Measurements from ENCODE around the gene DCX.

Gene DCX

GRCh38 chrX:111259559-111259958 lies 152.4 kb downstream of the DCX start:
- no peaks in the 10 kb centered on the region for H3K27me3 ChIP-seq (ENCODE audit: insufficient read depth, low read length, poor library complexity)
- no peak overlapping the region for H3K9ac ChIP-seq (ENCODE audit: low read depth, low read length)
- H3K9me3 ChIP-seq (ENCODE audit: insufficient read depth, low read length, severe bottlenecking), result no peaks in the 10 kb centered on the region
- H3K36me3 ChIP-seq (ENCODE audit: insufficient read depth, low read length), result no peaks in the 10 kb centered on the region
- no peak for DNase-seq
- TF ChIP-seq EZH2 (IDR thresholded peaks at IDR 0.05; ENCODE audit: borderline replicate concordance, low read depth, low read length, severe bottlenecking), result no peak
- no peak for TF ChIP-seq CTCF (IDR thresholded peaks at IDR 0.05; ENCODE audit: borderline replicate concordance, extremely low read depth, low read length, poor library complexity, severe bottlenecking)
- no peaks in the 10 kb centered on the region for H3K79me2 ChIP-seq (ENCODE audit: insufficient read depth, low read length)
- H4K20me1 ChIP-seq (ENCODE audit: insufficient read depth, low read length), result no peaks in the 10 kb centered on the region
- H3K27ac ChIP-seq (ENCODE audit: low read length), result no peak overlapping the region
- no peak for ATAC-seq (ENCODE audit: insufficient read depth, low read depth)
- no peak overlapping the region for H3K4me2 ChIP-seq (ENCODE audit: insufficient read depth, low read length)
- H2AFZ ChIP-seq (ENCODE audit: low read depth, low read length), result no peak overlapping the region
- no peak overlapping the region for H3K4me3 ChIP-seq (ENCODE audit: low read depth in 1 of 2, low read length in 2 of 2)
- H3K4me1 ChIP-seq (ENCODE audit: insufficient read depth, low read length), result no peaks in the 10 kb centered on the region

GRCh38 chrX:111257733-111258132 lies 154.3 kb downstream of the DCX start:
- H4K20me1 ChIP-seq (ENCODE audit: insufficient read depth, low read length), result no peaks in the 10 kb centered on the region
- no peak overlapping the region for H2AFZ ChIP-seq (ENCODE audit: low read depth, low read length)
- TF ChIP-seq CTCF (IDR thresholded peaks at IDR 0.05; ENCODE audit: borderline replicate concordance, extremely low read depth, low read length, poor library complexity, severe bottlenecking) (no peak), EZH2 (IDR thresholded peaks at IDR 0.05; ENCODE audit: borderline replicate concordance, low read depth, low read length, severe bottlenecking) (no peak)
- H3K4me1 ChIP-seq (ENCODE audit: insufficient read depth, low read length), result no peaks in the 10 kb centered on the region
- H3K79me2 ChIP-seq (ENCODE audit: insufficient read depth, low read length), result no peaks in the 10 kb centered on the region
- ATAC-seq (ENCODE audit: insufficient read depth, low read depth), result no peak
- no peak overlapping the region for H3K4me3 ChIP-seq (ENCODE audit: low read depth in 1 of 2, low read length in 2 of 2)
- H3K9me3 ChIP-seq (ENCODE audit: insufficient read depth, low read length, severe bottlenecking), result no peaks in the 10 kb centered on the region
- H3K27ac ChIP-seq (ENCODE audit: low read length), result no peak overlapping the region
- H3K27me3 ChIP-seq (ENCODE audit: insufficient read depth, low read length, poor library complexity), result no peaks in the 10 kb centered on the region
- DNase-seq, result no peak
- H3K36me3 ChIP-seq (ENCODE audit: insufficient read depth, low read length), result no peaks in the 10 kb centered on the region
- H3K9ac ChIP-seq (ENCODE audit: low read depth, low read length), result no peak overlapping the region
- H3K4me2 ChIP-seq (ENCODE audit: insufficient read depth, low read length), result no peak overlapping the region

- H3K9ac ChIP-seq (ENCODE audit: low read depth, low read length), result no peak overlapping the region
- H4K20me1 ChIP-seq (ENCODE audit: insufficient read depth, low read length), result no peaks in the 10 kb centered on the region
- no peak for DNase-seq
- H3K4me1 ChIP-seq (ENCODE audit: insufficient read depth, low read length), result no peaks in the 10 kb centered on the region
- H3K27me3 ChIP-seq (ENCODE audit: insufficient read depth, low read length, poor library complexity), result no peaks in the 10 kb centered on the region
- no peak for TF ChIP-seq EZH2 (IDR thresholded peaks at IDR 0.05; ENCODE audit: borderline replicate concordance, low read depth, low read length, severe bottlenecking)
- no peak for TF ChIP-seq CTCF (IDR thresholded peaks at IDR 0.05; ENCODE audit: borderline replicate concordance, extremely low read depth, low read length, poor library complexity, severe bottlenecking)
- H3K79me2 ChIP-seq (ENCODE audit: insufficient read depth, low read length), result no peaks in the 10 kb centered on the region
- no peaks in the 10 kb centered on the region for H3K9me3 ChIP-seq (ENCODE audit: insufficient read depth, low read length, severe bottlenecking)
- no peaks in the 10 kb centered on the region for H3K36me3 ChIP-seq (ENCODE audit: insufficient read depth, low read length)
- H3K4me2 ChIP-seq (ENCODE audit: insufficient read depth, low read length), result no peak overlapping the region
- H3K27ac ChIP-seq (ENCODE audit: low read length), result no peak overlapping the region
- no peak overlapping the region for H2AFZ ChIP-seq (ENCODE audit: low read depth, low read length)
- no peak overlapping the region for H3K4me3 ChIP-seq (ENCODE audit: low read depth in 1 of 2, low read length in 2 of 2)
- no peak for ATAC-seq (ENCODE audit: insufficient read depth, low read depth)
Measured at GRCh38 chrX:111254896-111255693, 156.9 kb downstream of the DCX start.
